Endothelial cell of umbilical vein (primary cell): ENCODE results near the gene SLC2A4. TPM values are rescaled to one million over a fixed set of nuclear protein-coding genes. Genes with fewer than 3 reads are reported as not detected.

Experiments used
- BruUV-seq: library from RNA; stranded (reverse); fragments of 400-500 nt; replicated peaks from 2 replicates; lab custom pipeline; 2021; lab: Mats Ljungman, UMichigan
- CTCF ChIA-PET: fragments of 300-600, 350-600 bp; sonication (Branson Sonifier 250); formaldehyde crosslinking; loops from one replicate; lab custom pipeline; 2021; ENCODE audit warnings: antibody characterized with exemption, inconsistent platforms; lab: Charles Lee
- POLR2A ChIA-PET: fragments of 300-600, 350-600 bp; sonication (Branson Sonifier 250); formaldehyde crosslinking; loops from one replicate; lab custom pipeline; 2021; ENCODE audit warnings: antibody characterized with exemption, inconsistent platforms; lab: Charles Lee
- DNase-seq: peaks from one replicate; pipeline ENCODE4 v3.0.0-alpha.2; 2011; ENCODE audit warnings: low read depth, low spot score
- FAIRE-seq: peaks from 2 replicates; lab custom pipeline; 2011; peaks lifted over from hg19 to GRCh38; lab: Jason Lieb, UNC
- H2AFZ ChIP-seq: 2 replicates; pipeline ENCODE4 v1.6.0; 2012; ENCODE audit warnings: low read depth, low read length, control low read depth, inconsistent platforms
- H3K27ac ChIP-seq: 2 replicates; pipeline ENCODE4 v1.5.1; 2011; ENCODE audit warnings: low read depth, mild to moderate bottlenecking, control low read depth, low read length, moderate library complexity; ENCODE audit not compliant: insufficient read depth
- H3K27me3 ChIP-seq, 2 experiments: 2 replicates each; pipeline versions ENCODE4 v1.6.0 to v1.6.1; 2011; ENCODE audit warnings: low read length in 2 of 2, mixed read lengths in 1 of 2; ENCODE audit not compliant: control insufficient read depth in 2 of 2, insufficient read depth in 2 of 2
- H3K36me3 ChIP-seq, 2 experiments: 2 replicates in 1 of 2; 3 replicates in 1 of 2; pipeline ENCODE4 v1.5.1; 2011; ENCODE audit warnings: low read length in 2 of 2, mild to moderate bottlenecking in 1 of 2, moderate library complexity in 1 of 2; ENCODE audit not compliant: control insufficient read depth in 2 of 2, insufficient read depth in 2 of 2; ENCODE audit errors: extremely low read depth in 1 of 2
- H3K4me1 ChIP-seq: 3 replicates; pipeline ENCODE4 v1.5.1; 2011; ENCODE audit warnings: mild to moderate bottlenecking, low read length; ENCODE audit not compliant: control insufficient read depth, insufficient read depth; ENCODE audit errors: extremely low read depth
- H3K4me2 ChIP-seq: 2 replicates; pipeline ENCODE4 v1.6.1; 2011; ENCODE audit warnings: low read length, control low read depth, mixed read lengths; ENCODE audit not compliant: insufficient read depth
- H3K4me3 ChIP-seq, 3 experiments: fragments of 200-600 bp in 1 of 3; sonication (generic), shearing (Covaris generic) in 1 of 3; replicated peaks in 1 of 3; 2 replicates each; pipeline ENCODE4 v1.5.1; 2011 to 2016; ENCODE audit warnings: control low read depth in 3 of 3, low read length in 3 of 3, mild to moderate bottlenecking in 2 of 3, inconsistent platforms in 1 of 3, low read depth in 1 of 3, moderate library complexity in 1 of 3; ENCODE audit not compliant: insufficient read depth in 1 of 3
- H3K79me2 ChIP-seq: 2 replicates; pipeline ENCODE4 v1.6.0; 2012; ENCODE audit warnings: low read length, inconsistent platforms; ENCODE audit not compliant: control insufficient read depth, insufficient read depth
- H3K9ac ChIP-seq: replicated peaks from 2 replicates; pipeline ENCODE3; 2011; ENCODE audit warnings: low read length, control low read depth; ENCODE audit not compliant: insufficient read depth; ENCODE audit errors: extremely low read depth
- H3K9me1 ChIP-seq: replicated peaks from 3 replicates; pipeline ENCODE4 v1.6.0; 2011; ENCODE audit warnings: mild to moderate bottlenecking, low read length; ENCODE audit not compliant: control insufficient read depth, insufficient read depth; ENCODE audit errors: extremely low read depth
- H3K9me3 ChIP-seq: replicated peaks from 2 replicates; pipeline ENCODE4 v1.5.1; 2012; ENCODE audit warnings: low read length, inconsistent platforms; ENCODE audit not compliant: control insufficient read depth, insufficient read depth
- H4K20me1 ChIP-seq: replicated peaks from 2 replicates; pipeline ENCODE3; 2011; ENCODE audit warnings: mild to moderate bottlenecking, low read length; ENCODE audit not compliant: control insufficient read depth, insufficient read depth; ENCODE audit errors: extremely low read depth
- FOS ChIP-seq: IDR thresholded peaks from 2 replicates; pipeline ENCODE4 v1.6.1; 2011; ENCODE audit warnings: mild to moderate bottlenecking, low read length, moderate library complexity, borderline replicate concordance; ENCODE audit not compliant: insufficient read depth
- JUN ChIP-seq: IDR thresholded peaks from 2 replicates; pipeline ENCODE4 v1.6.1; 2011; ENCODE audit warnings: borderline replicate concordance, low read depth; ENCODE audit not compliant: insufficient read length, insufficient read depth
- dilution Hi-C: fragments of 300-500 bp; cut with MboI; formaldehyde crosslinking; loops from one replicate; pipeline ENCODE4 v1.15.0; 2019; ENCODE audit warnings: low sequenced_read_pairs; ENCODE audit not compliant: extremely low pct_ligation_motif_present
- intact Hi-C: fragments of 100-400 bp; cut with micrococcal nuclease; formaldehyde crosslinking; loops from one replicate; pipeline ENCODE4 v1.10.0; 2022
- polyA plus RNA-seq, 4 experiments: library from polyadenylated mRNA; depleted of rRNA in 3 of 4; stranded (reverse) in 3 of 4; unstranded in 1 of 4; fragments of >200 nt; gene quantifications; 2 replicates each; pipeline versions ENCODE4 v1.2.1 to v1.2.3, GENCODE V29; 2011 to 2012; ENCODE audit warnings: missing spikeins in 1 of 4
- total RNA-seq: library from RNA; stranded (reverse); gene quantifications from 2 replicates; pipeline ENCODE4 v1.2.3, GENCODE V29; 2021
- TF ChIP-seq, protein P1 (sequence below): IDR thresholded peaks from 2 replicates; pipeline ENCODE4 v1.6.1; 2011; ENCODE audit not compliant: insufficient read depth, insufficient read length
- TF ChIP-seq, protein P2 (sequence below), 2 donors: IDR thresholded peaks; 1 replicate in 1 of 2; 2 replicates in 1 of 2; pipeline ENCODE4 v1.5.1; 2011; ENCODE audit warnings: low read length in 2 of 2, mild to moderate bottlenecking in 2 of 2, moderate library complexity in 2 of 2, control low read depth in 1 of 2, inconsistent platforms in 1 of 2, low read depth in 1 of 2; ENCODE audit not compliant: insufficient read depth in 1 of 2; ENCODE audit errors: extremely low read depth in 1 of 2

The SLC2A4 gene
- total and polyA plus RNA-seq, 2 donors (not counting 3 experiments of a cell fraction or from before 2014, with no cell fraction given) = 0.12 TPM; not detected in 1

DNA sequence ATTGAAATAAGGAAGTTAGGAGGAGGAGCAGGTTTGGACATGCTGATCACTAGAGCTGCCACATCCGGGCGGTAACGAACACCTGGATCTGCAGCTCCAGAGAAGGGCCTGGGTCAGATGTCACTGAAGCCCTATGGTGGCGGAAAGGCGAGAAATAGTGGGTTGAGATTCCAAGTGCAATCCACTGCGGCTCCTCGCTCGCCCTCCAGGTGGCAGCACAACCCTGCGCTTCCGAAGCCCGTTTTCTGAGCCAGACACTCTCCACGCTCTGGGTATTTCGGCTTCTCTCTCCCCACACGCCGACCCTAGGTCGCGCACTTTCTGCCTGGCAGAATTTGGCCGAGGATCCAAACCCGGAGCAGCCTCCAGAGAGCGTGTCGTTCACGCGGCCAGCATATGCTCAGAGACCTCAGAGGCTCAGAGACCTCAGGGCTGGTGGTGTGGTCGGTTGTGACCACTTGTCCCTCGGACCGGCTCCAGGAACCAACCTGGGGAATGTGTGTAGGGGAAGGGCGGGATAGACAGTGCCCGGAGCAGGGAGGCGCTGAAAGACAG lies 922 bp upstream of the SLC2A4 start:
- Histone ChIP-seq H3K4me2 (peak overlapping the region; percentile 62), H3K9me1 (no peaks in the 10 kb centered on the region), H3K27me3 (peaks cover 4 to 5% of the 10 kb centered on the region in 2 experiments), H3K79me2 (no peaks in the 10 kb centered on the region), H3K36me3 (no peaks in the 10 kb centered on the region), H3K4me3 (peak overlapping the region in 2 of 3 experiments; percentile 13 to 33), H3K27ac (no peak overlapping the region), H3K9me3 (no peaks in the 10 kb centered on the region), H3K9ac (no peak overlapping the region), H4K20me1 (no peaks in the 10 kb centered on the region), H2AFZ (peak overlapping the region; percentile 32), H3K4me1 (peaks cover 9% of the 10 kb centered on the region)
- POLR2A ChIA-PET = interaction anchor here (1.2 kb wide), 1 partner anchor 49 kb away, joined by 5 read pairs; no protein-coding TSS in a partner anchor
- dilution Hi-C loops (no loop called here), intact Hi-C loops (loop anchor here (1.0 to 2.0 kb wide), 5 partner anchors 16 to 65 kb away; partner anchors contain the start of genes ELP5, GABARAP and NEURL4)
- BruUV-seq = no TSS peak
- FAIRE-seq (peak; percentile 98), DNase-seq (peak; percentile 77)
- CTCF ChIA-PET = interaction anchor here (0.6 to 10.2 kb wide), 13 partner anchors 9 to 280 kb away, joined by 3 to 170 read pairs (median 5); partner anchors contain the start of genes ACADVL and DLG4
- TF ChIP-seq, protein P1, sequence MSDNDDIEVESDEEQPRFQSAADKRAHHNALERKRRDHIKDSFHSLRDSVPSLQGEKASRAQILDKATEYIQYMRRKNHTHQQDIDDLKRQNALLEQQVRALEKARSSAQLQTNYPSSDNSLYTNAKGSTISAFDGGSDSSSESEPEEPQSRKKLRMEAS = no peak
- TF ChIP-seq, protein P2, sequence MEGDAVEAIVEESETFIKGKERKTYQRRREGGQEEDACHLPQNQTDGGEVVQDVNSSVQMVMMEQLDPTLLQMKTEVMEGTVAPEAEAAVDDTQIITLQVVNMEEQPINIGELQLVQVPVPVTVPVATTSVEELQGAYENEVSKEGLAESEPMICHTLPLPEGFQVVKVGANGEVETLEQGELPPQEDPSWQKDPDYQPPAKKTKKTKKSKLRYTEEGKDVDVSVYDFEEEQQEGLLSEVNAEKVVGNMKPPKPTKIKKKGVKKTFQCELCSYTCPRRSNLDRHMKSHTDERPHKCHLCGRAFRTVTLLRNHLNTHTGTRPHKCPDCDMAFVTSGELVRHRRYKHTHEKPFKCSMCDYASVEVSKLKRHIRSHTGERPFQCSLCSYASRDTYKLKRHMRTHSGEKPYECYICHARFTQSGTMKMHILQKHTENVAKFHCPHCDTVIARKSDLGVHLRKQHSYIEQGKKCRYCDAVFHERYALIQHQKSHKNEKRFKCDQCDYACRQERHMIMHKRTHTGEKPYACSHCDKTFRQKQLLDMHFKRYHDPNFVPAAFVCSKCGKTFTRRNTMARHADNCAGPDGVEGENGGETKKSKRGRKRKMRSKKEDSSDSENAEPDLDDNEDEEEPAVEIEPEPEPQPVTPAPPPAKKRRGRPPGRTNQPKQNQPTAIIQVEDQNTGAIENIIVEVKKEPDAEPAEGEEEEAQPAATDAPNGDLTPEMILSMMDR (IDR thresholded peaks at IDR 0.05; ENCODE audit: extremely low read depth in 1 of 2, insufficient read depth in 1 of 2, low read depth in 1 of 2, low read length in 2 of 2) = peak; percentile 92 to 96
- no peak for TF ChIP-seq FOS
- no peak for TF ChIP-seq JUN
